Measurements from ENCODE around the gene ELOA. TPM values are rescaled to one million over a fixed set of nuclear protein-coding genes. Genes with fewer than 3 reads are reported as not detected.
A peak's percentile ranks its signal among the peaks of the same experiment; 100 is the strongest.

The ELOA gene
- total RNA-seq, 2 donors from 2014 or later = 33.3 to 42.4 TPM

DNA sequence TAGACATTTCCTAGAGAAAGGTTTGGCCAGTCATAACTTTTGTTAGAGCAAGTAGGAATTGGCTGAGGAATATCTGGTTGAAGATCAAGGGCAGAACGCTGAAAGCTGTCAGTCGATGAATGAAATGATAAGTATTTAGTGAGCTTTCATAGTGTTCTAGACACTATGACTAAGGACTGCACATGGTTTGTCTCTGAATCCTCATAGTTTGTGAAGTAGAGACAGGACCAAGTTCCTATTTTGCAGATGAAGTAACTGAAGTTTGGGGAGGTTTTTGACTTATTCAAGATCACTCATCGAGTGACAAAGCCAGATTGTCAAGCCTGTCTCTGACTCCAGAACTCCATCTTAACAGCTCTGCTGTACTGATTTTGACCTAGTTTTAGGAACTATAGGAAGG lies 4.7 kb downstream of the ELOA start:
- H3K27ac Mint-ChIP-seq = no peak overlapping the region
- Histone ChIP-seq H3K4me1 (ENCODE audit: control insufficient read depth, insufficient read depth, low read length) (peaks cover 2% of the 10 kb centered on the region), H3K36me3 (ENCODE audit: control insufficient read depth, insufficient read depth, low read length) (peaks cover 60% of the 10 kb centered on the region), H3K9ac (ENCODE audit: extremely low read depth, low read length, poor library complexity, severe bottlenecking) (no peak overlapping the region), H3K9me3 (ENCODE audit: control insufficient read depth, low read length) (no peaks in the 10 kb centered on the region), H3K4me3 (ENCODE audit: low read length) (no peak overlapping the region), H3K27me3 (ENCODE audit: control insufficient read depth, insufficient read depth, low read length, poor library complexity, severe bottlenecking) (no peaks in the 10 kb centered on the region), H3K27ac (ENCODE audit: low read depth, low read length) (no peak overlapping the region)
- TF ChIP-seq, protein P1, sequence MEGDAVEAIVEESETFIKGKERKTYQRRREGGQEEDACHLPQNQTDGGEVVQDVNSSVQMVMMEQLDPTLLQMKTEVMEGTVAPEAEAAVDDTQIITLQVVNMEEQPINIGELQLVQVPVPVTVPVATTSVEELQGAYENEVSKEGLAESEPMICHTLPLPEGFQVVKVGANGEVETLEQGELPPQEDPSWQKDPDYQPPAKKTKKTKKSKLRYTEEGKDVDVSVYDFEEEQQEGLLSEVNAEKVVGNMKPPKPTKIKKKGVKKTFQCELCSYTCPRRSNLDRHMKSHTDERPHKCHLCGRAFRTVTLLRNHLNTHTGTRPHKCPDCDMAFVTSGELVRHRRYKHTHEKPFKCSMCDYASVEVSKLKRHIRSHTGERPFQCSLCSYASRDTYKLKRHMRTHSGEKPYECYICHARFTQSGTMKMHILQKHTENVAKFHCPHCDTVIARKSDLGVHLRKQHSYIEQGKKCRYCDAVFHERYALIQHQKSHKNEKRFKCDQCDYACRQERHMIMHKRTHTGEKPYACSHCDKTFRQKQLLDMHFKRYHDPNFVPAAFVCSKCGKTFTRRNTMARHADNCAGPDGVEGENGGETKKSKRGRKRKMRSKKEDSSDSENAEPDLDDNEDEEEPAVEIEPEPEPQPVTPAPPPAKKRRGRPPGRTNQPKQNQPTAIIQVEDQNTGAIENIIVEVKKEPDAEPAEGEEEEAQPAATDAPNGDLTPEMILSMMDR (conservative IDR thresholded peaks at IDR 0.05) = no peak
- H3K36me3 Mint-ChIP-seq (ENCODE audit: low read depth) = peaks cover 40% of the 10 kb centered on the region
- no peak overlapping the region for H3K4me3 Mint-ChIP-seq
- DNase-seq = no peak
- no peaks in the 10 kb centered on the region for H3K9me3 Mint-ChIP-seq
- no peaks in the 10 kb centered on the region for H3K27me3 Mint-ChIP-seq (ENCODE audit: insufficient read depth)
- H3K4me1 Mint-ChIP-seq = peaks cover 11% of the 10 kb centered on the region
- WGBS, 2 experiments (ENCODE audit: insufficient coverage in 1 of 2, insufficient read length in 1 of 2) = 96 to 98% methylated on average over 3 of the region's 3 CpGs

DNA sequence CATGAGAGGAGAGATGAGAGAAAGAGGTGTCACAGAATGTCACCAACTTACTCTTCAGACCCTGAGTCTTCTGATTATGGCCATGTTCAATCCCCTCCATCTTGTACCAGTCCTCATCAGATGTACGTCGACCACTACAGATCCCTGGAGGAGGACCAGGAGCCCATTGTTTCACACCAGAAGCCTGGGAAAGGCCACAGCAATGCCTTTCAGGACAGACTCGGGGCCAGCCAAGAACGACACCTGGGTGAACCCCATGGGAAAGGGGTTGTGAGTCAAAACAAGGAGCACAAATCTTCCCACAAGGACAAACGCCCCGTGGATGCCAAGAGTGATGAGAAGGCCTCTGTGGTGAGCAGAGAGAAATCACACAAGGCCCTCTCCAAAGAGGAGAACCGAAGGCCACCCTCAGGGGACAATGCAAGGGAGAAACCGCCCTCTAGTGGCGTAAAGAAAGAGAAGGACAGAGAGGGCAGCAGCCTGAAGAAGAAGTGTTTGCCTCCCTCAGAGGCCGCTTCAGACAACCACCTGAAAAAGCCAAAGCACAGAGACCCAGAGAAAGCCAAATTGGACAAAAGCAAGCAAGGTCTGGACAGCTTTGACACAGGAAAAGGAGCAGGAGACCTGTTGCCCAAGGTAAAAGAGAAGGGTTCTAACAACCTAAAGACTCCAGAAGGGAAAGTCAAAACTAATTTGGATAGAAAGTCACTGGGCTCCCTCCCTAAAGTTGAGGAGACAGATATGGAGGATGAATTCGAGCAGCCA lies 8.0 kb downstream of the ELOA start:
- H3K4me1 Mint-ChIP-seq = no peaks in the 10 kb centered on the region
- peaks cover 89% of the 10 kb centered on the region for H3K36me3 ChIP-seq (ENCODE audit: control insufficient read depth, insufficient read depth, low read length)
- peaks cover 67% of the 10 kb centered on the region for H3K36me3 Mint-ChIP-seq (ENCODE audit: low read depth)
- H3K4me3 ChIP-seq (ENCODE audit: low read length) = no peak overlapping the region
- H3K9me3 Mint-ChIP-seq = no peaks in the 10 kb centered on the region
- WGBS, 2 experiments (ENCODE audit: insufficient coverage in 1 of 2, insufficient read length in 1 of 2) = 77 to 82% methylated on average over 10 to 11 of the region's 11 CpGs
- no peak overlapping the region for H3K4me3 Mint-ChIP-seq
- H3K9ac ChIP-seq (ENCODE audit: extremely low read depth, low read length, poor library complexity, severe bottlenecking) = no peak overlapping the region
- H3K4me1 ChIP-seq (ENCODE audit: control insufficient read depth, insufficient read depth, low read length) = no peaks in the 10 kb centered on the region
- H3K27ac ChIP-seq (ENCODE audit: low read depth, low read length) = no peak overlapping the region
- peak; percentile 81 for DNase-seq
- H3K27me3 ChIP-seq (ENCODE audit: control insufficient read depth, insufficient read depth, low read length, poor library complexity, severe bottlenecking) = no peaks in the 10 kb centered on the region
- H3K9me3 ChIP-seq (ENCODE audit: control insufficient read depth, low read length) = no peaks in the 10 kb centered on the region
- H3K27ac Mint-ChIP-seq = peak overlapping the region; percentile 48
- TF ChIP-seq, protein P1 (conservative IDR thresholded peaks at IDR 0.05) = peak; percentile 91
- H3K27me3 Mint-ChIP-seq (ENCODE audit: insufficient read depth) = no peaks in the 10 kb centered on the region

DNA sequence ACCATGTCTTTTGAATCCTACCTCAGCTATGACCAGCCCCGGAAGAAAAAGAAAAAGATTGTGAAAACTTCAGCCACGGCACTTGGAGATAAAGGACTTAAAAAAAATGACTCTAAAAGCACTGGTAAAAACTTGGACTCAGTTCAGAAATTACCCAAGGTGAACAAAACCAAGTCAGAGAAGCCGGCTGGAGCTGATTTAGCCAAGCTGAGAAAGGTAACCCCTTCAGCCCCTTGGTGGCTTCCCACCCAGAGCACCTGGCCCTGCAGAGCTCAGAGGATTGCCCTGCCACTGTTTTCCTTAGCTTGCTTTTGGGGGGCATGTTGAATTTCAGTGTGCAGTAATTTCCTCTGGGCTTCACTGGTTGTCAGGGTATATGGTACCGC lies 8.5 kb downstream of the ELOA start:
- H3K36me3 Mint-ChIP-seq (ENCODE audit: low read depth) = peaks cover 68% of the 10 kb centered on the region
- H3K9ac ChIP-seq (ENCODE audit: extremely low read depth, low read length, poor library complexity, severe bottlenecking) = no peak overlapping the region
- H3K4me3 ChIP-seq (ENCODE audit: low read length) = no peak overlapping the region
- no peaks in the 10 kb centered on the region for H3K4me1 ChIP-seq (ENCODE audit: control insufficient read depth, insufficient read depth, low read length)
- no peaks in the 10 kb centered on the region for H3K4me1 Mint-ChIP-seq
- peak overlapping the region; percentile 48 for H3K27ac Mint-ChIP-seq
- H3K36me3 ChIP-seq (ENCODE audit: control insufficient read depth, insufficient read depth, low read length) = peaks cover 89% of the 10 kb centered on the region
- no peak overlapping the region for H3K27ac ChIP-seq (ENCODE audit: low read depth, low read length)
- H3K9me3 Mint-ChIP-seq = no peaks in the 10 kb centered on the region
- no peak for DNase-seq
- 90 to 96% methylated on average over 4 of the region's 4 CpGs for WGBS, 2 experiments (ENCODE audit: insufficient coverage in 1 of 2, insufficient read length in 1 of 2)
- H3K27me3 ChIP-seq (ENCODE audit: control insufficient read depth, insufficient read depth, low read length, poor library complexity, severe bottlenecking) = no peaks in the 10 kb centered on the region
- no peaks in the 10 kb centered on the region for H3K27me3 Mint-ChIP-seq (ENCODE audit: insufficient read depth)
- TF ChIP-seq, protein P1 (conservative IDR thresholded peaks at IDR 0.05) = no peak
- H3K4me3 Mint-ChIP-seq = no peak overlapping the region
- H3K9me3 ChIP-seq (ENCODE audit: control insufficient read depth, low read length) = no peaks in the 10 kb centered on the region

Measured in endodermal cell (in vitro differentiated cells).